GM12872 (cell line): Measurements from ENCODE around the gene PSTPIP2.

Experiments
- TF ChIP-seq, protein P1 (sequence below): IDR thresholded peaks from 3 replicates; pipeline ENCODE4 v1.5.1; 2011; ENCODE audit warnings: low read depth, mild to moderate bottlenecking, low read length, moderate library complexity; ENCODE audit not compliant: insufficient read depth

The PSTPIP2 gene

DNA sequence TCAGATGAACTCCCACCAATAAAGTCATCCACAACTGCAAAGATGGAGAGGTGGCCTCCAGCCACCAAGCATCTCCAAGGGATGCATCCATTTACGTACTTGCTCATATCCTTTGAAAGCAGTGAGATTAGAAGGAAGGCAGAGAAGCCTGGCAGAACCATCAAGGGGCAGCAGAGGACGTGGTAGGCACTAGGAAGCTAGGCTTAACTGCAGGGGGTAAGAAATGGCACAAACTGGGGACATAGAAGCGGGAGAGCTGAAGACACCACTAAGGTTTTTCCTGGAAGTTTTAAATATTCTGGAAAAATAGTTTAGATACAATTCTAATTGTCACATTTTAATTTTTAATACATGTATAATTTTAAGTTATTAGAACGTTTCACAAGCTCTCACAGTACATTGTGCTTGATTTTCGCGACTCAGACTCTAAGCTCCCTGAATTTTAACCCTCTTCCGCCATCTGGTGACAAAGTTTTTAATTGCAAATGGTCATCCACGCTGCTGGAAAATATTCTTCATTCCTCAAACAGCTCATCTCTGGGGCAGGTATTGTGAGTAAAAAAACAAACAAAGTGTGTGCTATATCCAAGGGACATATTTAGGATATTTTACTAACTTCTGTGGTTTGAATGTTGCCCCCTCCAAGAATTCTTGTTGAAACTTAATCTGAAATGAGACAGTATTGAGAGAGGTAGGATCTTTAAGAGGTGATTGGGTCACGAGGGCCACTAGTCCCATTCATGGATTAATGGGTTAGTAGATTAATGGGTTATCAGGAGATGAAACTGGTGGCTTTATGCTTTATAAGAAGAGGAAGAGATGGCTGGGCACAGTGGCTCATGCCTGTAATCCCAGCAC lies 1.6 kb upstream of the PSTPIP2 start:
- TF ChIP-seq, protein P1, sequence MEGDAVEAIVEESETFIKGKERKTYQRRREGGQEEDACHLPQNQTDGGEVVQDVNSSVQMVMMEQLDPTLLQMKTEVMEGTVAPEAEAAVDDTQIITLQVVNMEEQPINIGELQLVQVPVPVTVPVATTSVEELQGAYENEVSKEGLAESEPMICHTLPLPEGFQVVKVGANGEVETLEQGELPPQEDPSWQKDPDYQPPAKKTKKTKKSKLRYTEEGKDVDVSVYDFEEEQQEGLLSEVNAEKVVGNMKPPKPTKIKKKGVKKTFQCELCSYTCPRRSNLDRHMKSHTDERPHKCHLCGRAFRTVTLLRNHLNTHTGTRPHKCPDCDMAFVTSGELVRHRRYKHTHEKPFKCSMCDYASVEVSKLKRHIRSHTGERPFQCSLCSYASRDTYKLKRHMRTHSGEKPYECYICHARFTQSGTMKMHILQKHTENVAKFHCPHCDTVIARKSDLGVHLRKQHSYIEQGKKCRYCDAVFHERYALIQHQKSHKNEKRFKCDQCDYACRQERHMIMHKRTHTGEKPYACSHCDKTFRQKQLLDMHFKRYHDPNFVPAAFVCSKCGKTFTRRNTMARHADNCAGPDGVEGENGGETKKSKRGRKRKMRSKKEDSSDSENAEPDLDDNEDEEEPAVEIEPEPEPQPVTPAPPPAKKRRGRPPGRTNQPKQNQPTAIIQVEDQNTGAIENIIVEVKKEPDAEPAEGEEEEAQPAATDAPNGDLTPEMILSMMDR = peak; percentile 57

GRCh38 chr18:46072959-46073358 lies 899 bp upstream of the PSTPIP2 start:
- TF ChIP-seq, protein P1 = no peak

GRCh38 chr18:46072376-46072867 lies 362 bp upstream of the PSTPIP2 start:
- TF ChIP-seq, protein P1 = no peak

DNA sequence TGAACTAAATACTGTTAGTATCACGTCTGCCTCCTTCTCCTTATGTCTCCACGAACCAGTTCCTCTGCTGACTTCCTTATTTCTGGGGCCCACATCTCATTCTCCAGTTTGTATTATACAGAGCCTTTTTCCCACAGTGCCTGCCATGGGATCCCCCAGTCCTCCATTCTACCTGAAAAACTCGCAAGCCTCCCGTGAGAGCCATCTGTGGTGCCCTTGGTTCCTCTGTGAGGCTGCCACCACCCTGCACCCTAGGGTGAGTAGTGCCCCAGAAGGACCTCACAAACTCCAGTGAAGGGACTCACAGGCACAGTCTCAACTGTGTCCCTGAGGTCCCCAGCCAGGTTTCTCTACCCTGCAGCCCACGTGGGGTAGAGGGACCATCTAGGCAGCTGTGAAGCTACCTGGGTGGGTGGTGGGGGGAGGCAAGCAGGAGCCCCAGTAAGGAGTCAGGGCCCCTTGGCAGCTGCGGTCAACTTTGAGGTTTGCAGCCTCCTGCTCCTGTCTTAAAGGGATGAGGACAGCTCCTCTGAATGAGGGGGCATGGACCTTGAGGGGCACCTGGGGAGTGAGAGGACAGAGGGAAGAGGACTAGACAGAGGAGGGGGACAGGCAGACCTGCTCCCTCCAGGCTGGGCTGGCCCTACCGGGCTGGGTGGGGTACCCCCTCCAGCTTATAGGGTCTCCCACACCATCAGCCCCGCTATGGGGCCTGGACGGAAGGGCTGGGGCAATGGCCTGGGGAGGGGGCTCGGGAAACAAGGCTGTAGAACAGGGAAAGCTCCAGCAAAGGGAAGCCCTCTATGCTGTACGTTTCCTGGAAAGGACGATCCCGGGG lies 1.0 kb downstream of the PSTPIP2 start:
- TF ChIP-seq, protein P1 = no peak

DNA sequence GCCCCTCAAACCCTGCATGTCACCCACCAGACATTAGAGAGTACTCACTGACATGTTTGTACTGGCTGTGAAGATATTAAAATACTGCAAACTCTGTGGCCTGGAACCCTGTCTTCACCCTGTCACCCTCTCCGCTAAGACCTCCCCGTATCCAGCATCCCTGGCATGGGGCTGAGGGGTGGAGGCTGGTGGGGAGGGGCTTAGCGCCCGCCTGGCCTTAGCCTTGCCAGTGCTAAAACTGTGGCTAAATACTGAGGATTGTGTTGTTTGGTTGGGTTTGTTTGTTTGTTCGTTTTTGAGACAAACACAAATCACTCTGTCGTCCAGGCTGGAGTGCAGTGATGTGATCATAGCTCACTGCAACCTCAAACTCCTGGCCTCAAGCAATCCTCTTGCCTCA lies 1.8 kb downstream of the PSTPIP2 start:
- TF ChIP-seq, protein P1 = no peak

- TF ChIP-seq, protein P1 = no peak
Measured at GRCh38 chr18:46069524-46069923, 2.5 kb downstream of the PSTPIP2 start.

GRCh38 chr18:46068763-46069162 lies 3.3 kb downstream of the PSTPIP2 start:
- TF ChIP-seq, protein P1 = no peak
